Hair follicular keratinocyte (primary cell): ENCODE results near the gene PRKAG3. TPM values are rescaled to one million over a fixed set of nuclear protein-coding genes. Genes with fewer than 3 reads are reported as not detected.

Source experiments
- total RNA-seq: library from RNA; depleted of rRNA; stranded (reverse); fragments of >200 nt; gene quantifications from 2 replicates; pipeline ENCODE4 v1.2.3, GENCODE V29; 2015

PRKAG3 gene
- total RNA-seq = not detected in 2 replicates

GRCh38 chr2:218831378-218831990 is at the start of gene PRKAG3:
TSS of gene PRKAG3 (minus strand) at chr2:218831803.

GRCh38 chr2:218880102-218880858 is 48.7 kb upstream of the PRKAG3 start, which contains the start of gene WNT10A:
TSS of gene WNT10A (plus strand) at chr2:218880852. CDS start at chr2:218880996, 144 bp downstream.

GRCh38 chr2:218859556-218859987 is 28.0 kb upstream of the PRKAG3 start, which contains the start of gene WNT6:
TSS of gene WNT6 (plus strand) at chr2:218859805. CDS start at chr2:218860038, 233 bp downstream.

GRCh38 chr2:218781691-218782527 is 49.7 kb downstream of the PRKAG3 start, which contains the start of gene CYP27A1:
TSS of gene CYP27A1 (plus strand) at chr2:218782147. CDS start at chr2:218782183, 36 bp downstream.

Other genes with a start within 250 kb of the PRKAG3 start
- gene PLCD4, start 223.9 kb downstream of the PRKAG3 start, total RNA-seq = 14.6 and 16.5 TPM in 2 replicates
- 10.9 and 13.1 TPM in 2 replicates for gene ZNF142, start 172.2 kb downstream of the PRKAG3 start, total RNA-seq
- gene BCS1L, start 172.1 kb downstream of the PRKAG3 start, total RNA-seq = 45.3 and 62.5 TPM in 2 replicates
- gene RNF25, start 159.8 kb downstream of the PRKAG3 start, total RNA-seq = 25.2 and 32.5 TPM in 2 replicates
- 9.0 and 10.9 TPM in 2 replicates for gene STK36, start 159.7 kb downstream of the PRKAG3 start, total RNA-seq
- 13.4 and 16.0 TPM in 2 replicates for gene TTLL4, start 121.0 kb downstream of the PRKAG3 start, total RNA-seq
- 0.42 and 2.7 TPM in 2 replicates for gene CYP27A1, start 49.7 kb downstream of the PRKAG3 start, total RNA-seq
- gene WNT6, start 28.0 kb upstream of the PRKAG3 start, total RNA-seq = 0.16 TPM in 1 of 2 replicates, not detected in the other
- 1.1 and 4.2 TPM in 2 replicates for gene WNT10A, start 49.0 kb upstream of the PRKAG3 start, total RNA-seq
- 0.55 TPM in 1 of 2 replicates, not detected in the other for gene CDK5R2, start 127.9 kb upstream of the PRKAG3 start, total RNA-seq
- not detected in 2 replicates for gene FEV, start 153.4 kb upstream of the PRKAG3 start, total RNA-seq
- not detected in 2 replicates for gene CRYBA2, start 161.6 kb upstream of the PRKAG3 start, total RNA-seq
- not detected in 2 replicates for gene CFAP65, start 209.7 kb upstream of the PRKAG3 start, total RNA-seq
- gene IHH, start 229.1 kb upstream of the PRKAG3 start, total RNA-seq = not detected in 2 replicates